T-helper 1 cell treated with Interleukin-12 subunit alpha and Interleukin-12 subunit beta and Interleukin-4 antibody, amounts not matched to agents 30 μg/mL and 1 μg/mL, for 36 hours (primary cell): Measurements from ENCODE around the gene LRRC75A.
"Not testable (repeated sequence)": the region's sequence is repeated elsewhere in the genome, so short reads cannot be mapped to it uniquely, and the experiment has no call there.

Source experiments
- H3K27ac Mint-ChIP-seq: one replicate; pipeline ENCODE4 v1.8.0; 2021; ENCODE audit warnings: mild to moderate bottlenecking, mixed read lengths
- H3K27me3 Mint-ChIP-seq: one replicate; pipeline ENCODE4 v1.8.0; 2021; ENCODE audit warnings: low read depth, mixed read lengths
- H3K36me3 Mint-ChIP-seq: one replicate; pipeline ENCODE4 v1.8.0; 2021; ENCODE audit warnings: low read depth, mixed read lengths
- H3K4me1 Mint-ChIP-seq: one replicate; pipeline ENCODE4 v1.8.0; 2021; ENCODE audit warnings: low read depth, mixed read lengths
- H3K4me3 Mint-ChIP-seq: one replicate; pipeline ENCODE4 v1.8.0; 2021; ENCODE audit warnings: mild to moderate bottlenecking, moderate library complexity, mixed read lengths
- H3K9me3 Mint-ChIP-seq: one replicate; pipeline ENCODE4 v1.8.0; 2021; ENCODE audit warnings: mixed read lengths

LRRC75A gene

GRCh38 chr17:16459855-16460550 lies 32.0 kb downstream of the LRRC75A start:
- Mint-ChIP-seq H3K36me3 (no peaks in the 10 kb centered on the region), H3K4me3 (no peak overlapping the region), H3K27ac (no peak overlapping the region), H3K4me1 (no peaks in the 10 kb centered on the region), H3K9me3 (no peaks in the 10 kb centered on the region), H3K27me3 (no peaks in the 10 kb centered on the region)

GRCh38 chr17:16459271-16459670 lies 32.7 kb downstream of the LRRC75A start:
- H3K9me3 Mint-ChIP-seq = no peaks in the 10 kb centered on the region
- no peak overlapping the region for H3K4me3 Mint-ChIP-seq
- no peaks in the 10 kb centered on the region for H3K36me3 Mint-ChIP-seq

GRCh38 chr17:16456742-16457316 lies 35.2 kb downstream of the LRRC75A start:
- no peaks in the 10 kb centered on the region for H3K36me3 Mint-ChIP-seq
- H3K4me3 Mint-ChIP-seq = no peak overlapping the region
- no peaks in the 10 kb centered on the region for H3K27me3 Mint-ChIP-seq
- H3K4me1 Mint-ChIP-seq = peaks cover 7% of the 10 kb centered on the region
- H3K9me3 Mint-ChIP-seq = no peaks in the 10 kb centered on the region
- no peak overlapping the region for H3K27ac Mint-ChIP-seq

More at GRCh38 chr17:16459271-16459670, 32.7 kb downstream of the LRRC75A start:
- Mint-ChIP-seq H3K27ac (no peak overlapping the region), H3K4me1 (no peaks in the 10 kb centered on the region), H3K27me3 (no peaks in the 10 kb centered on the region)

- H3K27me3 Mint-ChIP-seq = no peaks in the 10 kb centered on the region
- H3K36me3 Mint-ChIP-seq = no peaks in the 10 kb centered on the region
- no peak overlapping the region for H3K4me3 Mint-ChIP-seq
- no peaks in the 10 kb centered on the region for H3K9me3 Mint-ChIP-seq
- peaks cover 7% of the 10 kb centered on the region for H3K4me1 Mint-ChIP-seq
- H3K27ac Mint-ChIP-seq = no peak overlapping the region
These were observed 35.8 kb downstream of the LRRC75A start for GRCh38 chr17:16455997-16456741.

- peaks cover 7% of the 10 kb centered on the region for H3K4me1 Mint-ChIP-seq
- H3K4me3 Mint-ChIP-seq = no peak overlapping the region
- H3K27me3 Mint-ChIP-seq = no peaks in the 10 kb centered on the region
- no peak overlapping the region for H3K27ac Mint-ChIP-seq
- no peaks in the 10 kb centered on the region for H3K9me3 Mint-ChIP-seq
- peaks cover 15% of the 10 kb centered on the region for H3K36me3 Mint-ChIP-seq
These were observed 38.5 kb downstream of the LRRC75A start for GRCh38 chr17:16453493-16453851.

GRCh38 chr17:16452268-16452667 lies 39.7 kb downstream of the LRRC75A start:
- H3K27ac Mint-ChIP-seq, H3K4me3 Mint-ChIP-seq, H3K27me3 Mint-ChIP-seq, H3K9me3 Mint-ChIP-seq: not testable (repeated sequence)
- H3K4me1 Mint-ChIP-seq = peaks cover 10% of the 10 kb centered on the region
- peaks cover 17% of the 10 kb centered on the region for H3K36me3 Mint-ChIP-seq

- H3K4me1 Mint-ChIP-seq = peaks cover 12% of the 10 kb centered on the region
- no peaks in the 10 kb centered on the region for H3K27me3 Mint-ChIP-seq
- H3K27ac Mint-ChIP-seq = peak overlapping the region; percentile 72
- H3K4me3 Mint-ChIP-seq = no peak overlapping the region
- no peaks in the 10 kb centered on the region for H3K9me3 Mint-ChIP-seq
- H3K36me3 Mint-ChIP-seq = peaks cover 20% of the 10 kb centered on the region
These were observed 42.0 kb downstream of the LRRC75A start for GRCh38 chr17:16450028-16450427.

- peaks cover 22% of the 10 kb centered on the region for H3K36me3 Mint-ChIP-seq
- no peaks in the 10 kb centered on the region for H3K27me3 Mint-ChIP-seq
- H3K9me3 Mint-ChIP-seq = no peaks in the 10 kb centered on the region
- peaks cover 14% of the 10 kb centered on the region for H3K4me1 Mint-ChIP-seq
- no peak overlapping the region for H3K4me3 Mint-ChIP-seq
- H3K27ac Mint-ChIP-seq = no peak overlapping the region
These were observed 42.8 kb downstream of the LRRC75A start for GRCh38 chr17:16449121-16449570.

GRCh38 chr17:16448490-16448889 lies 43.5 kb downstream of the LRRC75A start:
- Mint-ChIP-seq H3K4me1 (peaks cover 11% of the 10 kb centered on the region), H3K9me3 (no peaks in the 10 kb centered on the region), H3K27ac (no peak overlapping the region), H3K27me3 (no peaks in the 10 kb centered on the region), H3K4me3 (no peak overlapping the region), H3K36me3 (peaks cover 23% of the 10 kb centered on the region)

- H3K4me3 Mint-ChIP-seq = no peak overlapping the region
- no peak overlapping the region for H3K27ac Mint-ChIP-seq
- peaks cover 9% of the 10 kb centered on the region for H3K4me1 Mint-ChIP-seq
- no peaks in the 10 kb centered on the region for H3K9me3 Mint-ChIP-seq
- no peaks in the 10 kb centered on the region for H3K27me3 Mint-ChIP-seq
- H3K36me3 Mint-ChIP-seq = peaks cover 28% of the 10 kb centered on the region
These were observed 44.3 kb downstream of the LRRC75A start for GRCh38 chr17:16447676-16448075.

GRCh38 chr17:16446338-16446983 lies 45.5 kb downstream of the LRRC75A start:
- peaks cover 40% of the 10 kb centered on the region for H3K36me3 Mint-ChIP-seq
- no peaks in the 10 kb centered on the region for H3K9me3 Mint-ChIP-seq
- H3K4me3 Mint-ChIP-seq = no peak overlapping the region
- no peaks in the 10 kb centered on the region for H3K27me3 Mint-ChIP-seq
- peaks cover 19% of the 10 kb centered on the region for H3K4me1 Mint-ChIP-seq
- H3K27ac Mint-ChIP-seq = no peak overlapping the region

GRCh38 chr17:16444258-16444886 lies 47.6 kb downstream of the LRRC75A start:
- no peaks in the 10 kb centered on the region for H3K27me3 Mint-ChIP-seq
- H3K36me3 Mint-ChIP-seq = peaks cover 49% of the 10 kb centered on the region
- H3K9me3 Mint-ChIP-seq = no peaks in the 10 kb centered on the region
- no peak overlapping the region for H3K4me3 Mint-ChIP-seq
- H3K4me1 Mint-ChIP-seq = peaks cover 33% of the 10 kb centered on the region
- no peak overlapping the region for H3K27ac Mint-ChIP-seq

GRCh38 chr17:16443511-16444257 lies 48.3 kb downstream of the LRRC75A start:
- H3K9me3 Mint-ChIP-seq = no peaks in the 10 kb centered on the region
- H3K4me3 Mint-ChIP-seq = no peak overlapping the region
- peaks cover 47% of the 10 kb centered on the region for H3K36me3 Mint-ChIP-seq
- H3K27ac Mint-ChIP-seq = no peak overlapping the region
- peaks cover 33% of the 10 kb centered on the region for H3K4me1 Mint-ChIP-seq
- no peaks in the 10 kb centered on the region for H3K27me3 Mint-ChIP-seq
